HUDEP-2 (cell line): ENCODE results near the gene TP53I13.
A peak's percentile ranks its signal among the peaks of the same experiment; 100 is the strongest.

Source experiments
- DNase-seq, 76 experiments: peaks; one replicate each; lab custom pipeline; 2025; ENCODE audit not compliant: unreplicated experiment in 76 of 76; lab: John Stamatoyannopoulos, UW

TP53I13 gene

GRCh38 chr17:29566473-29567303 lies 1.8 kb upstream of the TP53I13 start, which contains the start of gene ABHD15:
Gene ABHD15, minus strand, starts transcription at chr17:29567037. Its CDS starts 71 bp downstream, at chr17:29566966.
- DNase-seq: peak in 39 of 76 experiments; percentile 6 to 66 (median 37)

GRCh38 chr17:29567304-29567553 lies 1.3 kb upstream of the TP53I13 start:
- DNase-seq: peak in 1 of 76 experiments; percentile 26

- DNase-seq: peak in 54 of 76 experiments; percentile 4 to 72 (median 47)
Measured at GRCh38 chr17:29567554-29568330, 759 bp upstream of the TP53I13 start.

- no peak for DNase-seq
Measured at GRCh38 chr17:29569245-29569950, 897 bp downstream of the TP53I13 start.

- DNase-seq: no peak
Measured at GRCh38 chr17:29570521-29570920, 2.0 kb downstream of the TP53I13 start.

- no peak for DNase-seq
Measured at GRCh38 chr17:29571486-29571882, 3.0 kb downstream of the TP53I13 start.

- no peak for DNase-seq
Measured at GRCh38 chr17:29571883-29572681, 3.6 kb downstream of the TP53I13 start.

- DNase-seq: peak in 28 of 76 experiments; percentile 3 to 61 (median 28)
Measured at GRCh38 chr17:29572691-29573557, 4.4 kb downstream of the TP53I13 start.

GRCh38 chr17:29573558-29573869 lies 5.0 kb downstream of the TP53I13 start:
- no peak for DNase-seq

GRCh38 chr17:29573871-29574731 lies 5.6 kb downstream of the TP53I13 start:
- DNase-seq: no peak

GRCh38 chr17:29574732-29575510 lies 6.4 kb downstream of the TP53I13 start:
- no peak for DNase-seq

- DNase-seq: no peak
Measured at GRCh38 chr17:29575511-29576213, 7.2 kb downstream of the TP53I13 start.

- no peak for DNase-seq
Measured at GRCh38 chr17:29576214-29577000, 7.9 kb downstream of the TP53I13 start.

- no peak for DNase-seq
Measured at GRCh38 chr17:29577001-29577370, 8.5 kb downstream of the TP53I13 start.

GRCh38 chr17:29577385-29578211 lies 9.1 kb downstream of the TP53I13 start:
- DNase-seq: no peak
